H1 (cell line): ENCODE data around the gene KLHDC8A. TPM values are rescaled to one million over a fixed set of nuclear protein-coding genes. Genes with fewer than 3 reads are reported as not detected.

Experiments
- CTCF ChIA-PET: fragments of 300-600 bp; sonication (Branson Sonifier 250); formaldehyde crosslinking; loops from one replicate; lab custom pipeline; 2021; ENCODE audit not compliant: partially characterized antibody; lab: Charles Lee
- POLR2A ChIA-PET: fragments of 300-600 bp; sonication (Branson Sonifier 250); formaldehyde crosslinking; loops from one replicate; lab custom pipeline; 2021; ENCODE audit warnings: inconsistent platforms; ENCODE audit not compliant: partially characterized antibody; lab: Charles Lee
- DNase-seq, 2 experiments: peaks; one replicate each; pipeline versions ENCODE4 v3.0.0 to v3.0.0-alpha.2; 2010 to 2022; ENCODE audit warnings: low spot score in 2 of 2, low read depth in 1 of 2, mixed read lengths in 1 of 2
- FAIRE-seq: peaks from 2 replicates; lab custom pipeline; 2011; peaks lifted over from hg19 to GRCh38; lab: Jason Lieb, UNC
- H2AFZ ChIP-seq: 2 replicates; pipeline ENCODE4 v1.8.1; 2012; ENCODE audit warnings: low read length, inconsistent platforms
- H2AK5ac ChIP-seq: 2 replicates; pipeline ENCODE4 v1.6.1; 2013; ENCODE audit warnings: low read depth, low read length
- H2BK120ac ChIP-seq: replicated peaks from 2 replicates; pipeline ENCODE3; 2013; ENCODE audit warnings: low read depth, low read length, inconsistent platforms
- H2BK12ac ChIP-seq: 2 replicates; pipeline ENCODE4 v1.6.1; 2013; ENCODE audit warnings: low read depth, low read length
- H2BK15ac ChIP-seq: 2 replicates; pipeline ENCODE4 v1.6.1; 2013; ENCODE audit warnings: low read length
- H2BK20ac ChIP-seq: 2 replicates; pipeline ENCODE4 v1.6.1; 2013; ENCODE audit warnings: low read length
- H2BK5ac ChIP-seq: 2 replicates; pipeline ENCODE4 v1.6.1; 2013; ENCODE audit warnings: low read depth, low read length
- H3K14ac ChIP-seq: 2 replicates; pipeline ENCODE4 v1.6.1; 2013; ENCODE audit warnings: inconsistent platforms; ENCODE audit not compliant: insufficient read length
- H3K18ac ChIP-seq: 2 replicates; pipeline ENCODE4 v1.6.1; 2013; ENCODE audit warnings: low read length; ENCODE audit errors: extremely low read depth
- H3K23ac ChIP-seq: 2 replicates; pipeline ENCODE4 v1.6.1; 2013; ENCODE audit warnings: inconsistent platforms; ENCODE audit not compliant: insufficient read length
- H3K23me2 ChIP-seq: 2 replicates; pipeline ENCODE4 v1.6.1; 2013; ENCODE audit warnings: low read depth, low read length
- H3K27ac ChIP-seq: 2 replicates; pipeline ENCODE4 v1.6.1; 2011; ENCODE audit warnings: low read depth, low read length, inconsistent platforms
- H3K27me3 ChIP-seq, 4 experiments: replicated peaks in 1 of 4; 1 replicate in 1 of 4; 2 replicates in 3 of 4; pipeline versions ENCODE4 v1.6.1 to v1.8.1; 2011 to 2013; ENCODE audit warnings: low read length in 3 of 4, mild to moderate bottlenecking in 3 of 4, inconsistent platforms in 2 of 4, mixed read lengths in 2 of 4, moderate library complexity in 1 of 4; ENCODE audit not compliant: control insufficient read depth in 3 of 4, insufficient read depth in 3 of 4; ENCODE audit errors: extremely low read depth in 1 of 4
- H3K36me3 ChIP-seq, 4 experiments: 2 replicates each; pipeline versions ENCODE4 v1.6.1 to v1.8.1; 2011 to 2013; ENCODE audit warnings: mild to moderate bottlenecking in 4 of 4, low read length in 3 of 4, moderate library complexity in 2 of 4, control low read depth in 1 of 4, inconsistent platforms in 1 of 4; ENCODE audit not compliant: insufficient read depth in 4 of 4, control insufficient read depth in 2 of 4
- H3K4ac ChIP-seq: replicated peaks from 2 replicates; pipeline ENCODE3; 2013; ENCODE audit warnings: low read length, low read depth, mixed read lengths, inconsistent platforms; ENCODE audit not compliant: insufficient read length
- H3K4me1 ChIP-seq, 4 experiments: replicated peaks in 1 of 4; 1 replicate in 1 of 4; 2 replicates in 3 of 4; pipeline versions ENCODE4 v1.6.1 to v1.8.1; 2011 to 2013; ENCODE audit warnings: low read length in 3 of 4, inconsistent platforms in 2 of 4, mixed read lengths in 1 of 4; ENCODE audit not compliant: insufficient read depth in 4 of 4, control insufficient read depth in 3 of 4
- H3K4me2 ChIP-seq, 2 experiments: 2 replicates each; pipeline versions ENCODE4 v1.6.1 to v1.8.1; 2011 to 2013; ENCODE audit warnings: low read depth in 2 of 2, low read length in 2 of 2, control low read depth in 1 of 2, inconsistent platforms in 1 of 2, mild to moderate bottlenecking in 1 of 2; ENCODE audit not compliant: insufficient read depth in 1 of 2
- H3K4me3 ChIP-seq, 4 experiments: fragments of 200-600, 300-600 bp in 1 of 4; sonication (generic), shearing (Covaris generic), sonication (Bioruptor Twin) in 1 of 4; 2 replicates each; pipeline versions ENCODE4 v1.5.1 to v1.8.1; 2011 to 2016; ENCODE audit warnings: low read length in 4 of 4, low read depth in 3 of 4, control low read depth in 2 of 4, inconsistent platforms in 2 of 4, mild to moderate bottlenecking in 2 of 4, mixed read lengths in 1 of 4, moderate library complexity in 1 of 4; ENCODE audit not compliant: insufficient read depth in 2 of 4; ENCODE audit errors: extremely low read depth in 1 of 4
- H3K56ac ChIP-seq: replicated peaks from 2 replicates; pipeline ENCODE3; 2013; ENCODE audit warnings: low read depth, mild to moderate bottlenecking, mixed read lengths, low read length, inconsistent platforms; ENCODE audit not compliant: insufficient read length
- H3K79me1 ChIP-seq: 2 replicates; pipeline ENCODE4 v1.6.1; 2013; ENCODE audit warnings: low read depth, low read length, control low read depth
- H3K79me2 ChIP-seq, 2 experiments: 2 replicates each; pipeline versions ENCODE4 v1.6.1 to v1.8.1; 2012 to 2013; ENCODE audit warnings: low read length in 2 of 2, mild to moderate bottlenecking in 2 of 2, inconsistent platforms in 1 of 2; ENCODE audit not compliant: insufficient read depth in 2 of 2, control insufficient read depth in 1 of 2
- H3K9ac ChIP-seq, 4 experiments: replicated peaks in 1 of 4; 1 replicate in 1 of 4; 2 replicates in 3 of 4; pipeline versions ENCODE4 v1.6.1 to v1.8.1; 2011 to 2013; ENCODE audit warnings: low read depth in 3 of 4, low read length in 3 of 4, control low read depth in 2 of 4, mild to moderate bottlenecking in 2 of 4, moderate library complexity in 2 of 4, inconsistent platforms in 1 of 4; ENCODE audit errors: extremely low read depth in 1 of 4
- H3K9me3 ChIP-seq, 2 experiments: 2 replicates each; pipeline versions ENCODE4 v1.6.1 to v1.8.1; 2012 to 2013; ENCODE audit warnings: mild to moderate bottlenecking in 2 of 2, moderate library complexity in 2 of 2, control low read depth in 1 of 2, inconsistent platforms in 1 of 2, low read depth in 1 of 2, low read length in 1 of 2, mixed read lengths in 1 of 2; ENCODE audit not compliant: insufficient read depth in 2 of 2
- H4K20me1 ChIP-seq, 2 experiments: replicated peaks in 1 of 2; 2 replicates each; pipeline versions ENCODE3 to v1.8.1; 2011 to 2013; ENCODE audit warnings: inconsistent platforms in 2 of 2, low read length in 2 of 2, mild to moderate bottlenecking in 1 of 2; ENCODE audit not compliant: insufficient read depth in 2 of 2, control insufficient read depth in 1 of 2
- H4K5ac ChIP-seq: 2 replicates; pipeline ENCODE4 v1.6.1; 2013; ENCODE audit warnings: low read length, low read depth, mixed read lengths, inconsistent platforms; ENCODE audit not compliant: insufficient read length
- H4K8ac ChIP-seq: 2 replicates; pipeline ENCODE4 v1.8.0; 2013; ENCODE audit warnings: mild to moderate bottlenecking, moderate library complexity, low read length, inconsistent platforms; ENCODE audit not compliant: insufficient read depth; ENCODE audit errors: extremely low read depth
- H4K91ac ChIP-seq: replicated peaks from 2 replicates; pipeline ENCODE3; 2013; ENCODE audit warnings: low read length, mixed read lengths, inconsistent platforms; ENCODE audit not compliant: insufficient read length
- ASH2L ChIP-seq: fragments of 200-600, 300-600 bp; sonication (generic); IDR thresholded peaks from one replicate; pipeline ENCODE4 v1.7.1; 2017; ENCODE audit warnings: low read length
- EGR1 ChIP-seq: IDR thresholded peaks from 2 replicates; pipeline ENCODE4 v1.6.1; 2011; ENCODE audit warnings: low read depth, low read length, borderline replicate concordance
- JUN ChIP-seq: IDR thresholded peaks from 2 replicates; pipeline ENCODE4 v1.6.1; 2011; ENCODE audit warnings: low read depth, mild to moderate bottlenecking, improper control_type of control experiment, low read length
- KDM1A ChIP-seq: fragments of 200-600, 300-600 bp; sonication (generic); IDR thresholded peaks from 2 replicates; pipeline ENCODE4 v1.7.1; 2016; ENCODE audit warnings: mild to moderate bottlenecking, low read length, borderline replicate concordance
- MAFK ChIP-seq: IDR thresholded peaks from 2 replicates; pipeline ENCODE4 v1.6.1; 2012; ENCODE audit warnings: low read depth, mild to moderate bottlenecking, improper control_type of control experiment, low read length
- POLR2A ChIP-seq, 2 experiments: IDR thresholded peaks; 1 replicate in 1 of 2; 2 replicates in 1 of 2; pipeline ENCODE4 v1.6.1; 2011; ENCODE audit warnings: low read depth in 2 of 2, low read length in 2 of 2, mild to moderate bottlenecking in 2 of 2; ENCODE audit errors: control extremely low read depth in 1 of 2
- SIX5 ChIP-seq: IDR thresholded peaks from 2 replicates; pipeline ENCODE4 v1.6.1; 2011; ENCODE audit warnings: mild to moderate bottlenecking, low read depth, low read length
- WGBS, 2 experiments: shearing (Covaris generic) in 1 of 2; methylation state at CpG; one replicate each; pipeline versions ENCODE4 v1.1.6 to v1.1.7; 2013 to 2015; ENCODE audit warnings: low lambda C conversion rate in 2 of 2, mixed read lengths in 2 of 2, inconsistent platforms in 1 of 2, low coverage in 1 of 2, missing lambda C conversion rate in 1 of 2; ENCODE audit not compliant: insufficient replicate concordance in 2 of 2, insufficient coverage in 1 of 2, insufficient read length in 1 of 2; ENCODE audit errors: extremely low coverage in 1 of 2, missing lambda C conversion rate in 1 of 2; 5-methylcytosine and 5-hydroxymethylcytosine counted together
- polyA plus RNA-seq, 7 experiments: library from polyadenylated mRNA; depleted of rRNA in 3 of 7; stranded (reverse) in 5 of 7; unstranded in 2 of 7; fragments of >200 nt in 5 of 7; fragments of 200-250 nt in 2 of 7; gene quantifications; 1 replicate in 5 of 7; 2 replicates in 1 of 7; 4 replicates in 1 of 7; pipeline versions ENCODE4 v1.2.1 to v1.2.3, GENCODE V29; 2011 to 2013; ENCODE audit warnings: missing spikeins in 2 of 7, mixed read lengths in 2 of 7
- total RNA-seq: library from RNA; stranded (reverse); fragmentation: NEBNext Ultra II Directional; extraction: Animal tissue kit (Norgen Biotek cat#: 25700); gene quantifications from 2 replicates; pipeline ENCODE4 v1.2.1, GENCODE V29; 2021

Gene KLHDC8A
- total and polyA plus RNA-seq, 2 of the 8 experiments (the other 6 are each of a cell fraction or from before 2014, with no cell fraction given) = 1.9 to 3.4 TPM

GRCh38 chr1:205312866-205313562 lies 43.7 kb downstream of the KLHDC8A start:
- Histone ChIP-seq H2AK5ac (peak overlapping the region; percentile 24; the same call in 1 of the 2 replicates), H3K4me2 (peak overlapping the region; percentile 66 to 81), H3K79me1 (peaks cover 44% of the 10 kb centered on the region), H3K27ac (peak overlapping the region; percentile 91), H3K4ac (peak overlapping the region; percentile 93), H4K8ac (peak overlapping the region; percentile 93; the same call in 1 of the 2 replicates), H2BK20ac (peak overlapping the region; percentile 9; the same call in 1 of the 2 replicates), H3K9ac (peak overlapping the region in 3 of 4 experiments; percentile 56 to 65 (median 64); a peak in 6 of 7 replicates), H3K14ac (peak overlapping the region; percentile 94), H3K18ac (peak overlapping the region; percentile 86), H3K56ac (peak overlapping the region; percentile 74), H3K23me2 (no peaks in the 10 kb centered on the region; the same call in 1 of the 2 replicates), H3K23ac (no peak overlapping the region), H4K20me1 (peaks cover 9 to 27% of the 10 kb centered on the region in 2 experiments), H3K4me3 (peak overlapping the region in 2 of 4 experiments; percentile 6 to 46; a peak in 4 of 8 replicates), H3K79me2 (peaks cover 33 to 78% of the 10 kb centered on the region in 2 experiments), H3K27me3 (no peaks in the 10 kb centered on the region), H2BK15ac (peak overlapping the region; percentile 10; the same call in 1 of the 2 replicates), H2BK120ac (peak overlapping the region; percentile 88), H2BK12ac (peak overlapping the region; percentile 63), H2AFZ (no peak overlapping the region), H3K4me1 (peaks cover 24 to 46% (median 37%) of the 10 kb centered on the region in 4 experiments), H4K5ac (peak overlapping the region; percentile 96), H3K36me3 (peaks cover 23 to 40% (median 37%) of the 10 kb centered on the region in 4 experiments), H4K91ac (peak overlapping the region; percentile 96), H3K9me3 (no peaks in the 10 kb centered on the region), H2BK5ac (peak overlapping the region; percentile 94)
- 80% methylated on average over 10 of the region's 10 CpGs; no CpG with 5 or more reads in 1 of the 2 experiments for WGBS, 2 experiments
- CTCF ChIA-PET = interaction anchor here (0.6 to 67.1 kb wide), 10 partner anchors 9 to 1176 kb away, joined by 3 to 2424 read pairs (median 5); partner anchors contain the start of gene NUAK2
- TF ChIP-seq JUN (no peak), KDM1A (no peak), POLR2A (IDR thresholded peaks at IDR 0.05; ENCODE audit: control extremely low read depth in 1 of 2, low read depth in 2 of 2, low read length in 2 of 2) (no peak), EGR1 (no peak), ASH2L (no peak), MAFK (no peak), SIX5 (no peak)
- POLR2A ChIA-PET = interaction anchor here (0.8 to 7.5 kb wide), 11 partner anchors 10 to 169 kb away, joined by 3 to 124 read pairs (median 6); partner anchors contain the start of gene NUAK2
- no peak for DNase-seq
- no peak for FAIRE-seq
